ENCODE measurements around the gene CCDC28B.
"Not testable (repeated sequence)": the region's sequence is repeated elsewhere in the genome, so short reads cannot be mapped to it uniquely, and the experiment has no call there.

Gene CCDC28B

GRCh38 chr1:32200226-32201010, at the start of gene CCDC28B:
CCDC28B (plus strand) TSS chr1:32200595; CDS start chr1:32201936, 1,341 bp downstream.
- DNase-seq (ENCODE audit: low spot score): peak; percentile 79

- DNase-seq (ENCODE audit: low spot score): no peak
These were observed 49.5 kb upstream of the CCDC28B start for GRCh38 chr1:32150847-32151246.

- peak; percentile 45 for DNase-seq (ENCODE audit: low spot score)
These were observed 49.0 kb upstream of the CCDC28B start for GRCh38 chr1:32151319-32151787.

- no peak for DNase-seq (ENCODE audit: low spot score)
These were observed 41.2 kb upstream of the CCDC28B start for GRCh38 chr1:32159189-32159588.

GRCh38 chr1:32163405-32163804, 37.0 kb upstream of the CCDC28B start:
- DNase-seq (ENCODE audit: low spot score): no peak

GRCh38 chr1:32165633-32166032, 34.8 kb upstream of the CCDC28B start:
- not testable (repeated sequence) for DNase-seq (ENCODE audit: low spot score)

GRCh38 chr1:32170991-32171390, 29.4 kb upstream of the CCDC28B start:
- no peak for DNase-seq (ENCODE audit: low spot score)

GRCh38 chr1:32172621-32173245, 27.7 kb upstream of the CCDC28B start:
- no peak for DNase-seq (ENCODE audit: low spot score)

- no peak for DNase-seq (ENCODE audit: low spot score)
These were observed 21.8 kb upstream of the CCDC28B start for GRCh38 chr1:32178380-32179192.

GRCh38 chr1:32179193-32179442, 21.3 kb upstream of the CCDC28B start:
- no peak for DNase-seq (ENCODE audit: low spot score)

- peak; percentile 98 for DNase-seq (ENCODE audit: low spot score)
These were observed 20.8 kb upstream of the CCDC28B start, which contains the start of gene TXLNA for GRCh38 chr1:32179443-32180185. TXLNA (plus strand) TSS chr1:32179675; CDS start chr1:32180346, 671 bp downstream.

GRCh38 chr1:32180186-32181060, 20.0 kb upstream of the CCDC28B start:
- peak; percentile 67 for DNase-seq (ENCODE audit: low spot score)

GRCh38 chr1:32181065-32181464, 19.3 kb upstream of the CCDC28B start:
- DNase-seq (ENCODE audit: low spot score): no peak

GRCh38 chr1:32181563-32181962, 18.8 kb upstream of the CCDC28B start:
- DNase-seq (ENCODE audit: low spot score): no peak

- DNase-seq (ENCODE audit: low spot score): no peak
These were observed 18.3 kb upstream of the CCDC28B start for GRCh38 chr1:32182060-32182459.

- no peak for DNase-seq (ENCODE audit: low spot score)
These were observed 15.7 kb upstream of the CCDC28B start for GRCh38 chr1:32184650-32185049.

- DNase-seq (ENCODE audit: low spot score): no peak
These were observed 14.3 kb upstream of the CCDC28B start for GRCh38 chr1:32186077-32186476.

GRCh38 chr1:32186491-32186890, 13.9 kb upstream of the CCDC28B start:
- no peak for DNase-seq (ENCODE audit: low spot score)

- DNase-seq (ENCODE audit: low spot score): no peak
These were observed 12.5 kb upstream of the CCDC28B start for GRCh38 chr1:32187850-32188249.

- no peak for DNase-seq (ENCODE audit: low spot score)
These were observed 8.0 kb upstream of the CCDC28B start for GRCh38 chr1:32192220-32192948.

Measured in AG08396 (cell line).